ENCODE data around the gene SERPINA1. TPM values are rescaled to one million over a fixed set of nuclear protein-coding genes. Genes with fewer than 3 reads are reported as not detected.

Gene SERPINA1
- total RNA-seq, 1 donor from 2014 or later: 6.0 TPM

GRCh38 chr14:94332063-94332583 lies 56.3 kb downstream of the SERPINA1 start:
- intact Hi-C loops (cut with DNase I): no loop called here

GRCh38 chr14:94331462-94331861 lies 56.9 kb downstream of the SERPINA1 start:
- intact Hi-C loops (cut with DNase I): no loop called here
- DNase-seq (ENCODE audit: low spot score): no peak

More at GRCh38 chr14:94332063-94332583, 56.3 kb downstream of the SERPINA1 start:
- no peak for DNase-seq (ENCODE audit: low spot score)

- intact Hi-C loops (cut with DNase I): no loop called here
- DNase-seq (ENCODE audit: low spot score): no peak
Measured at GRCh38 chr14:94330857-94331256, 57.5 kb downstream of the SERPINA1 start.

GRCh38 chr14:94330432-94330831 lies 58.0 kb downstream of the SERPINA1 start:
- no peak for DNase-seq (ENCODE audit: low spot score)
- intact Hi-C loops (cut with DNase I): no loop called here

- no peak for DNase-seq (ENCODE audit: low spot score)
- intact Hi-C loops (cut with DNase I): no loop called here
Measured at GRCh38 chr14:94329857-94330256, 58.5 kb downstream of the SERPINA1 start.

- intact Hi-C loops (cut with DNase I): no loop called here
- no peak for DNase-seq (ENCODE audit: low spot score)
Measured at GRCh38 chr14:94328196-94328595, 60.2 kb downstream of the SERPINA1 start.

Other genes with a start within 250 kb of the SERPINA1 start
- gene PPP4R4, start 214.3 kb downstream of the SERPINA1 start, total RNA-seq: 0.30 TPM
- not detected for gene SERPINA10, start 95.3 kb downstream of the SERPINA1 start, total RNA-seq
- not detected for gene SERPINA6, start 65.3 kb downstream of the SERPINA1 start, total RNA-seq
- not detected for gene SERPINA2, start 21.9 kb downstream of the SERPINA1 start, total RNA-seq
- gene SERPINA11, start 64.2 kb upstream of the SERPINA1 start, total RNA-seq: not detected
- not detected for gene SERPINA9, start 87.6 kb upstream of the SERPINA1 start, total RNA-seq
- not detected for gene SERPINA12, start 120.9 kb upstream of the SERPINA1 start, total RNA-seq
- gene SERPINA4, start 172.8 kb upstream of the SERPINA1 start, total RNA-seq: not detected
- 1.2 TPM for gene SERPINA5, start 192.8 kb upstream of the SERPINA1 start, total RNA-seq
- 24.5 TPM for gene SERPINA3, start 223.8 kb upstream of the SERPINA1 start, total RNA-seq